Smooth muscle cell (in vitro differentiated cells): ENCODE data around the gene SFRP2. TPM values are rescaled to one million over a fixed set of nuclear protein-coding genes. Genes with fewer than 3 reads are reported as not detected.

Experiments
- DNase-seq: peaks from one replicate; lab custom pipeline; 2025; ENCODE audit not compliant: unreplicated experiment; lab: John Stamatoyannopoulos, UW
- H2AFZ ChIP-seq: fragments of 200-600 bp; sonication (generic); 2 replicates; pipeline ENCODE4 v1.6.0; 2016; ENCODE audit warnings: antibody characterized with exemption, low read depth, mild to moderate bottlenecking
- H3F3A ChIP-seq: fragments of 200-600 bp; sonication (generic); 2 replicates; pipeline ENCODE4 v1.6.0; 2017; ENCODE audit warnings: antibody characterized with exemption, low read depth
- H3K27ac ChIP-seq: fragments of 200-600 bp; sonication (generic); 2 replicates; pipeline ENCODE4 v1.5.1; 2016; ENCODE audit warnings: low read depth, mild to moderate bottlenecking
- H3K27me3 ChIP-seq: fragments of 200-600 bp; sonication (generic); 2 replicates; pipeline ENCODE4 v1.6.1; 2016; ENCODE audit warnings: low read depth, mild to moderate bottlenecking
- H3K36me3 ChIP-seq: fragments of 200-600 bp; sonication (generic); 2 replicates; pipeline ENCODE4 v1.5.1; 2016; ENCODE audit warnings: low read depth
- H3K4me1 ChIP-seq: fragments of 200-600 bp; sonication (generic); 2 replicates; pipeline ENCODE4 v1.5.1; 2016; ENCODE audit warnings: low read depth
- H3K4me2 ChIP-seq: fragments of 200-600 bp; sonication (generic); 2 replicates; pipeline ENCODE4 v1.6.0; 2016; ENCODE audit warnings: mild to moderate bottlenecking
- H3K4me3 ChIP-seq: fragments of 200-600 bp; sonication (generic); 2 replicates; pipeline ENCODE4 v1.5.1; 2016; ENCODE audit warnings: mild to moderate bottlenecking
- H3K79me2 ChIP-seq: fragments of 200-600 bp; sonication (generic); 2 replicates; pipeline ENCODE4 v1.6.0; 2016; ENCODE audit warnings: low read depth, mild to moderate bottlenecking
- H3K9ac ChIP-seq: fragments of 200-600 bp; sonication (generic); 2 replicates; pipeline ENCODE4 v1.6.0; 2016; ENCODE audit warnings: low read depth
- H3K9me3 ChIP-seq: fragments of 200-600 bp; sonication (generic); replicated peaks from 2 replicates; pipeline ENCODE4 v1.5.1; 2016; ENCODE audit warnings: low read depth
- H4K20me1 ChIP-seq: fragments of 200-600 bp; sonication (generic); 2 replicates; pipeline ENCODE4 v1.6.0; 2016; ENCODE audit warnings: low read depth
- WGBS: methylation state at CpG from one replicate; pipeline ENCODE4 v1.1.7; 2016; ENCODE audit warnings: low lambda C conversion rate; 5-methylcytosine and 5-hydroxymethylcytosine counted together
- polyA plus RNA-seq: library from polyadenylated mRNA; unstranded; fragments of >200 nt; fragmentation: Nextera tagmentation; extraction: Ambion mirVana; gene quantifications from 2 replicates; pipeline ENCODE4 v1.2.1, GENCODE V29; 2016
- total RNA-seq: library from RNA; depleted of rRNA; stranded (reverse); fragments of >200 nt; gene quantifications from 2 replicates; pipeline ENCODE4 v1.2.3, GENCODE V29; 2014
- TF ChIP-seq, protein P1 (sequence below): fragments of 200-600 bp; sonication (generic); IDR thresholded peaks from 2 replicates; pipeline ENCODE4 v1.5.1; 2017; ENCODE audit warnings: borderline replicate concordance, mild to moderate bottlenecking, antibody characterized with exemption; ENCODE audit not compliant: insufficient read depth, poor library complexity, severe bottlenecking

SFRP2 gene
- total and polyA plus RNA-seq, 2 experiments from 2014 or later: 0.49 to 0.67 TPM

DNA sequence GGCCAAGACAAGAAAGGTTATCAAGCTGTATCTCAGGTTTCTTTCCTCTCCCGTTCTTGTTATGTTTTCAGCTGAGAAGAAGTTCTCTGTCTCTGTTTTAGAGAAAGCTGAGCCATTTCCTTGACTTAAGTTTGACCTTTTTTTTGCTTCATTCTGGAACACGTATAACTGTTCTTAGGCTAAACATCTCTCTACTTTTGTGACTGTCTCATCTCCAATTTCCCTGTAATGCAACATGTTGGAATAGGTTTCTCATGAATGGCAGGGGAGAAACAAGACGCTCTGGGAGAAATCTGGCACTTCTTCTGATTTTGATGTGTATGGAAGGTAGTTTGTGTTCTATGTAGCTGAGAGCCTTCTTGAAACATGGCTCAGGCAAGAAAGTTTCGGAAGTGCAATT, 36.2 kb upstream of the SFRP2 start:
- H3F3A ChIP-seq: no peaks in the 10 kb centered on the region
- no peaks in the 10 kb centered on the region for H3K79me2 ChIP-seq
- H2AFZ ChIP-seq: no peak overlapping the region
- H4K20me1 ChIP-seq: no peaks in the 10 kb centered on the region
- no peak overlapping the region for H3K4me2 ChIP-seq
- H3K27ac ChIP-seq: no peak overlapping the region
- no peak for DNase-seq
- TF ChIP-seq, protein P1, sequence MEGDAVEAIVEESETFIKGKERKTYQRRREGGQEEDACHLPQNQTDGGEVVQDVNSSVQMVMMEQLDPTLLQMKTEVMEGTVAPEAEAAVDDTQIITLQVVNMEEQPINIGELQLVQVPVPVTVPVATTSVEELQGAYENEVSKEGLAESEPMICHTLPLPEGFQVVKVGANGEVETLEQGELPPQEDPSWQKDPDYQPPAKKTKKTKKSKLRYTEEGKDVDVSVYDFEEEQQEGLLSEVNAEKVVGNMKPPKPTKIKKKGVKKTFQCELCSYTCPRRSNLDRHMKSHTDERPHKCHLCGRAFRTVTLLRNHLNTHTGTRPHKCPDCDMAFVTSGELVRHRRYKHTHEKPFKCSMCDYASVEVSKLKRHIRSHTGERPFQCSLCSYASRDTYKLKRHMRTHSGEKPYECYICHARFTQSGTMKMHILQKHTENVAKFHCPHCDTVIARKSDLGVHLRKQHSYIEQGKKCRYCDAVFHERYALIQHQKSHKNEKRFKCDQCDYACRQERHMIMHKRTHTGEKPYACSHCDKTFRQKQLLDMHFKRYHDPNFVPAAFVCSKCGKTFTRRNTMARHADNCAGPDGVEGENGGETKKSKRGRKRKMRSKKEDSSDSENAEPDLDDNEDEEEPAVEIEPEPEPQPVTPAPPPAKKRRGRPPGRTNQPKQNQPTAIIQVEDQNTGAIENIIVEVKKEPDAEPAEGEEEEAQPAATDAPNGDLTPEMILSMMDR: no peak
- no peaks in the 10 kb centered on the region for H3K36me3 ChIP-seq
- no peaks in the 10 kb centered on the region for H3K9me3 ChIP-seq
- H3K27me3 ChIP-seq: no peaks in the 10 kb centered on the region
- H3K4me3 ChIP-seq: no peak overlapping the region
- 90% methylated on average over 4 of the region's 4 CpGs for WGBS
- H3K4me1 ChIP-seq: no peaks in the 10 kb centered on the region
- no peak overlapping the region for H3K9ac ChIP-seq

DNA sequence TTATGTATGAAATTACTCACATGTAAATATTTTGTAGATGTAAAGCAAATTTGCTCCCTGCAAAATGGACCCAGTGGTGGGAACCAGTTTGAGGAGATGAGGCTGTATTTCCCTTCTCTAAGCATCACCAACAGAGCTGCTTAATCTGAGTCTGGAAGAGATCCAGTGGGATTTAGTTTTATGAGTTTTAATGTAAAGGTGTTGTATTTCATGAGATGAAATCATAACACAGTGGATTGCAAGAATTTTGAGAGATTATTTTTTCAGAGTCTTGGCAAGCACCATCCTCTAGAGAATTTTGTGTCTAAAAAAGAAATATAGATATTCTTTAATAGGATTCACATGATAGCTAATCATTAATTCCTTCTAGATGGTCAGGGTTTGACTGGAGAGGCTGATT, 35.6 kb upstream of the SFRP2 start:
- H3K9ac ChIP-seq: no peak overlapping the region

DNA sequence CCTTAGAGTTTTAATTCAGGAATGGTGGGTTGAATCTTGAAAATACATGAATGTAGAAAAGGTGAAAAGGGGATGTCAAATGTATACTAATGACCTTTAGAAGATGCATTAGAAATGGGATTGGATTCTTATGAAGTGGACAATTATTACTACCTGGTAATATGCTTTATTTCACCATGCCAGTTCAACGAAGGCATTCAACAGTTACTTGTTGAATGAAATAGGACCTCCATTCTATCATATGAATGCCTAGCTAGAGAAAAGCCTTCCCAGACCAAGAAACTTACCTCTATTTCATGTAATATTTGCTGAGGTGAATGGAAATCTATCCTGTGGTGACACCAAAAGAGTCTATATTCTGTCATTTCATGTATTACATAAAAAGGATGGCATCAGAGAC, 34.6 kb upstream of the SFRP2 start:
- Histone ChIP-seq H3K4me1 (no peaks in the 10 kb centered on the region), H3K79me2 (no peaks in the 10 kb centered on the region), H2AFZ (no peak overlapping the region), H3K4me3 (no peak overlapping the region), H3K4me2 (no peak overlapping the region), H3K9ac (no peak overlapping the region), H3K36me3 (no peaks in the 10 kb centered on the region), H3K27ac (no peak overlapping the region), H3K9me3 (no peaks in the 10 kb centered on the region), H4K20me1 (no peaks in the 10 kb centered on the region), H3K27me3 (no peaks in the 10 kb centered on the region), H3F3A (no peaks in the 10 kb centered on the region)
- WGBS: 96% methylated on average over 1 of the region's 1 CpG
- no peak for DNase-seq
- TF ChIP-seq, protein P1: no peak

More for the DNA sequence above, 35.6 kb upstream of the SFRP2 start:
- Histone ChIP-seq H3K4me1 (no peaks in the 10 kb centered on the region), H3K79me2 (no peaks in the 10 kb centered on the region), H4K20me1 (no peaks in the 10 kb centered on the region), H3K36me3 (no peaks in the 10 kb centered on the region), H3K4me3 (no peak overlapping the region), H3K27me3 (no peaks in the 10 kb centered on the region), H3K4me2 (no peak overlapping the region), H3K27ac (no peak overlapping the region), H3K9me3 (no peaks in the 10 kb centered on the region), H3F3A (no peaks in the 10 kb centered on the region), H2AFZ (no peak overlapping the region)
- TF ChIP-seq, protein P1: no peak
- no peak for DNase-seq

DNA sequence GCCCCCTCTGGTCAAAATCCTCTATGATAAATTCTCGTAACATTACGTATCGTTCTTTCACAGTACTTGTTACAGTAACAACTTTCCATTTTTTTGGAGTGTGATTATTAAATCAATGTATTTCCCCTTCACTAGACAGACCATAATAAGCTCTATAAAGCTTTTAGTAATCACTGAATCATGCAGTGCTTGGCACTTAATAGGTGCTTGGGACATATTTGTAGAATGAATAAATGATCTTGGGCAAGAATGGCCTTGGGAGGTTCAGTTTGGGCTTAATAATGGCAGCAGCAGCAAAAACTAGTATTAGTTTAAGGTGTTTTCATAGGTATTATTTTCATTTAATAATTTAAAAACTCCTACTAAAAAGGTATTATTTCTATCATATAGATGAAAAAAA, 33.4 kb upstream of the SFRP2 start:
- no peak overlapping the region for H3K4me2 ChIP-seq
- TF ChIP-seq, protein P1: no peak
- H3K4me1 ChIP-seq: no peaks in the 10 kb centered on the region
- no peaks in the 10 kb centered on the region for H3F3A ChIP-seq
- DNase-seq: no peak
- no peaks in the 10 kb centered on the region for H3K79me2 ChIP-seq
- H3K27ac ChIP-seq: no peak overlapping the region
- H3K36me3 ChIP-seq: no peaks in the 10 kb centered on the region
- H3K27me3 ChIP-seq: no peaks in the 10 kb centered on the region
- H3K4me3 ChIP-seq: no peak overlapping the region
- H2AFZ ChIP-seq: no peak overlapping the region
- no peaks in the 10 kb centered on the region for H4K20me1 ChIP-seq
- H3K9me3 ChIP-seq: no peaks in the 10 kb centered on the region
- 64% methylated on average over 3 of the region's 3 CpGs for WGBS
- no peak overlapping the region for H3K9ac ChIP-seq
